ENCODE results near the gene TMEM120A.
"Not testable (repeated sequence)": the region's sequence is repeated elsewhere in the genome, so short reads cannot be mapped to it uniquely, and the experiment has no call there.

The TMEM120A gene

GRCh38 chr7:75994388-75995051, at the start of gene TMEM120A:
TSS of gene TMEM120A (minus strand) at chr7:75994595. CDS start at chr7:75994570, 25 bp downstream.
- peak; percentile 95 for DNase-seq

- no peak for DNase-seq
These were observed 45.7 kb upstream of the TMEM120A start for GRCh38 chr7:76040126-76040525.

DNA sequence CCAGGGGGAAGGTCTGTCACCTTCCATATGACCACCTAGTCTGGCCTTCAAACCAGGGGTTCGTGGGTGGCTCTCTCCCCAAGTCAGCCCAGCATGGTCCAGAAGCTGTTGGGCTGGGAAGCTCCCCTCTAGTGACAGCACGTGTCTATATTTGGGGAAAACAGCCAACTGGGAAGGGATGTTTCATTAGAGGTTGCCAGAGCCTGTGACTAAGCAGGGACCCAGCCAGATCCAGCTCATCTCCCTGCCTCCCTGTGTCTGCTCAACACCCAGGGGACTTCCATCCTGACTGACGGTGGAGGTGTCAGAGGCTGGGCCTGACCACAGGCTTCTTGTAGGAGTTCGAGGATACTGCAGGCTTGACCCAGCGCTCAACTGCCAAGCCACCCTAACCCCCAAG, 42.9 kb upstream of the TMEM120A start:
- DNase-seq, result no peak

DNA sequence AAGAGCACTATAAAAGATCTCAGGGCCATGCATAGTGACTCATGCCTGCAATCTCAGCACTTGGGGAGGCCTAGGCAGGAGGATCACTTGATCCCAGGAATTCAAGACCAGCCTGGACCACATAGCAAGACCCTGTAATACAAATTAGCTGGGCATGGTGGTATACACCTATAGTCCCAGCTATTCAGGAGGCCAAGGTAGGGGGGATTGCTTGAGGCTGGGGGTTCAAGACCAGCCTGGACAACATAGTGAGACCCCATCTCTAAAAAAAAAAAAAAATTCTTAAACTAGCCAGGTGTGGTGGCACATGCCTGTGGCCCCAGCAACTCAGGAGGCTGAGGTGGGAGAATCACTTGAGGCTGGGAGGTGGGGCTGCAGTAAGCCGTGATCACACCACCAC, 37.6 kb upstream of the TMEM120A start:
- no peak for DNase-seq

DNA sequence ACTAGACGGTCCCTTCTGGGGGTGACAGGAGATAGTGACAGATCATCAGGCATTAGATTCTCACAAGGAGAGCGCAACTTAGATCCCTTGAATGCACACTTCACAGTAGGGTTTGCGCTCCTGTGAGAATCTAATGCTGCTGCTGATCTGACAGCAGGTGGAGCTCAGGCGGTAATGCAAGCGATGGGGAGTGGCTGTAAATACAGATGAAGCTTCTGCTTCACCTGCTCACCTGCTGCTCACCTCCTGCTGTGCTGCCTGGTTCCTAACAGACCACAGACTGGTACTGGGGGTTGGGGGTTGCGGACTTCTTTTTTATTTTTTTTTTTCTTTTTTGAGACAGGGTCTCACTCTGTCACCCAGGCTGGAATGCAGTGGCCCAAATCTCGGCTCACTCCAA, 35.3 kb upstream of the TMEM120A start:
- DNase-seq, result not testable (repeated sequence)

DNA sequence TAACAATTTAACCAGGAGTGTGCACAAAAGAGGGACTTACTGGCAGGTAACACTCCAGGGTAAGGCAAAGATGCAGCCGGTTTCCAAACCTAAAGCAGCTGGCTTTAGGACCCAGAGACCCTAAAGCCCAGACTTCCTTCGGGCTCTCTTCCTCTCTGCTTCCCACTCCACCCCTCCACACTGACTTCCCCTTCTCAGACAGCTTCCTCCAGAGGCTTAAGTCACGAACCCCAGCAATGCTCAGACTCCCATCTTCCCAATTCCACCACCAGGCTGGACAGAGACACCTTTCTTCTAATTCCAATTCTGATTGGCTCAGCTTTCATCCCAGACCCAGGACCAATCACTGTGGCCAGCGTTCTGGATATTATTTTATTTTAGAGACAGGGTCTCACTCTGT, 28.6 kb upstream of the TMEM120A start:
- no peak for DNase-seq

DNA sequence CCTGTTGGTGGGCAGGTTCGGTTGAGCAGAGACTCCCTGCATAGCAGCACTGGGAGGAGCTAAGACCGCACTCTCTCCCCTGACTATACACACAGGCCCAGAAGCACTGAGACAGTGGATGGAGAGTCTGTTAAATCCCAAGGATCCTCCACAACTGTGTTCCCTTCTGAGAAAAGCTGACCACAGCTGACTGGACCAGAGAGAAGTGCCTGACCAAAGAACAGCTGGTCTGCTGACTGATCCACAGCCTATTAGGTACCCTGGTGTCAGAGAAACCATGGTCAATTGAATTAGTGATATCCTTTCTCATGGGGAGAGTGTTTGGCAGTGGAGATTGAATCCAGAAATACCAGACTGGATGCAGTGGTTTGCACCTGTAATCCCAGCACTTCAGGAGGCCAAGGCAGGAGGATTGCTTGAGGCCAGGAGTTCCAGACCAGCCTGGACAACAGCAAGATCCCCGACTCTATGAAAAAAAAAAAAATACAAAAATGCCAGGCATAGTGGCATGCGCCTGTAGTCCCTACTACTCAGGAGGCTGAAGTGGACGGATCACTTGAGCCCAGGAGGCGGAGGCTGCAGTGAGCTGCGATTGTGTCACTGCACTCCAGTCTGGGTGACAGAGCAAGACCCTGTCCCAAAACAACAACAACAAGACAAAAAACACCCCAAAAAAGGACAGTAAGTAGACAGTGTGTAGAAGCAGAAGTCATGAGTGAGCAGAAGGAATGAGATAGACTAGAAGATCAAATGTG, 27.8 kb upstream of the TMEM120A start:
- no peak for DNase-seq

GRCh38 chr7:76020031-76020714, 25.8 kb upstream of the TMEM120A start:
- DNase-seq, result peak; percentile 74

- DNase-seq, result not testable (repeated sequence)
These were observed 24.1 kb upstream of the TMEM120A start for GRCh38 chr7:76018520-76018919.

GRCh38 chr7:76016191-76016947, 22.0 kb upstream of the TMEM120A start:
- no peak for DNase-seq

- no peak for DNase-seq
These were observed 17.1 kb upstream of the TMEM120A start for GRCh38 chr7:76011442-76011861.

- DNase-seq, result no peak
These were observed 15.5 kb upstream of the TMEM120A start for GRCh38 chr7:76009672-76010600.

- no peak for DNase-seq
These were observed 13.8 kb upstream of the TMEM120A start for GRCh38 chr7:76008156-76008687.

DNA sequence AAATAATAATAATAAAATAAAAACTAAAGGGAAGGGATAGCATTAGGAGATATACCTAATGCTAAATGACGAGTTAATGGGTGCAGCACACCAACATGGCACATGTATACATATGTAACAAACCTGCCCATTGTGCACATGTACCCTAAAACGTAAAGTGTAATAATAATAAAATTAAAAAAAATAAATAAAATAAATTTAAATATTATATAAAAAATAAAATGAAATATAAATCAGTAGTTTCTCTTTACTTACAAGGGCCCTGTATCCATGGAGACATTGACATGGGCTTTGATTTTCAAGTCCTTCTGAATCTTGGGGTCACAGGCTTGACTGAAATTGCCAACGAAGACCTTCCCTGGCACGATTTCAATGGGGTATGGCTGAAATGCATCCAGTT, 10.6 kb upstream of the TMEM120A start:
- DNase-seq, result not testable (repeated sequence)

DNA sequence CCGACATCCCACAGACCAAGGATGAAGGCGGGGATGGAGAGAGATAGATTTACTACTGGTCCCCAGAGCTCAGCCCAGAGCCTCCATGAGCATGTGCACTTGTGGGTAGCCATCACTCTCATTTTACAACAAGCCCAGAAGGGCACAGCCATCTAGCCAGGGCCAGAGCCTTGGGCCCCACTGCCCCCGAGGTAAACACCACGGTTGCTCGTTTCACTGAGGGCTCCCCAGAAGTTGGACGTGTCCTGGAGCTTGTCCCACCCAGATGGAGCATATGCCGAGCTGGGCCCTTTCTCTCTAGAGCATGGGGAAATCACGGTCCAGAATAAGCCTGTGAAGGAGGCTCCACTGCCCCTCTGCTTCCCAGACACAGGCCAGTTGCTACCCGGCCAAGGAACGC, 9.0 kb upstream of the TMEM120A start:
- no peak for DNase-seq

GRCh38 chr7:76002822-76003221, 8.4 kb upstream of the TMEM120A start:
- DNase-seq, result no peak

GRCh38 chr7:76002139-76002538, 7.7 kb upstream of the TMEM120A start:
- DNase-seq, result peak; percentile 3

- peak; percentile 13 for DNase-seq
These were observed 6.2 kb upstream of the TMEM120A start for GRCh38 chr7:76000566-76000965.

- no peak for DNase-seq
These were observed 3.6 kb upstream of the TMEM120A start for GRCh38 chr7:75998038-75998437.

DNA sequence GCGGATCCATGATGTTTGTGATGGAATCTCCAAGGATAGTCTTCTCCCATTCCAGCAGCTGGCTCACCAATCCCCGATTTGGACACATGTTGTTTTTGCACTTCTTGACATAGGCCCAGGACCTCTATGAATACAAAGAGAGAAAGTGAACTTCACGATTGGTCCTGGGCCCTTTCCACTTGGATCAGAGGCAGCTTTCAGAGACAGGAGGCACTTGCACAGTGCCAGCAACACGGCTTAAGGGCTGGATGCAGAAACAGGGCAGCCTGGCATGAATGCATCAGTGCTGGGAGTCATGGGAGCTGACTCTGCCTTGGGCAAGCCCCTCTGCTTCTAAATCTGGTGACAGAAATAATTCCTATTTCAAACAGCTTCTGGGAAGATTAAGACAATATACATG, 2.1 kb upstream of the TMEM120A start:
- no peak for DNase-seq

GRCh38 chr7:75995996-75996395, 1.6 kb upstream of the TMEM120A start:
- no peak for DNase-seq

DNA sequence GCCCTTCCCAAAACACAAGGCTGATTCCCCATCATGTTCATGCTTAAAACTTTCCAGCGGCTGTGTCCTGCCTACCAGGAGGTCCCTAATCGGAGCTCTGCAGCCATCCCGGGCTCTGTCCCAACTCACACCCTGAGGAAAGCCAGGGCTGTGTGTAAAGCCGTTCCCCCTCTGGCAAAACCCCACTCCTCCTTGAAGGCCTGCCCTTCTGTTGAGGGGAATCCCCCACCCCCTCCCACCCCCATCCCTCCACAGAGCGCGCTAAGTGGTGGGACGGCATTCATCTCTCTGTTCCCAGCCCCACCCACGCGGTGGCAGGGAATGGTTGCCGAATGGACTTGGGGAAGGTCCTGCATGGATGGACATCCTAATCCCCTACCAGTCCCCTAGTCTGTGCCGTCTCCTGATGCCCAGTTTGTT, 667 bp upstream of the TMEM120A start:
- no peak for DNase-seq

Data from activated CD8-positive, alpha-beta memory T cell treated with anti-CD3 and anti-CD28 coated beads, Interleukin-2, amount 50 U/mL, for 4 hours (primary cell).